ENCODE measurements around the gene CIDEB. TPM values are rescaled to one million over a fixed set of nuclear protein-coding genes. Genes with fewer than 3 reads are reported as not detected.

Gene CIDEB
- total RNA-seq, 1 donor from 2014 or later, result 4.7 TPM

- peaks cover 36 to 42% (median 40%) of the 10 kb centered on the region in 3 donors for H3K36me3 ChIP-seq (ENCODE audit: control insufficient read depth in 3 of 3, insufficient read depth in 3 of 3, low read length in 3 of 3)
- no peak overlapping the region for H3K4me3 ChIP-seq (ENCODE audit: low read length in 3 of 3)
- H3K9me3 ChIP-seq (ENCODE audit: control insufficient read depth in 3 of 3, low read length in 3 of 3), result no peaks in the 10 kb centered on the region
- no peak overlapping the region for H3K27ac ChIP-seq (ENCODE audit: low read depth, low read length)
- peaks cover 25 to 48% (median 30%) of the 10 kb centered on the region in 3 donors for H3K4me1 ChIP-seq (ENCODE audit: control insufficient read depth in 3 of 3, insufficient read depth in 3 of 3, low read length in 3 of 3)
- H3K9ac ChIP-seq (ENCODE audit: low read depth in 1 of 3, low read length in 3 of 3), result no peak overlapping the region
- no peaks in the 10 kb centered on the region for H3K27me3 ChIP-seq (ENCODE audit: control insufficient read depth in 3 of 3, insufficient read depth in 3 of 3, low read length in 3 of 3)
These were observed 756 bp upstream of the CIDEB start for GRCh38 chr14:24308342-24309124.

- peaks cover 19 to 35% (median 27%) of the 10 kb centered on the region in 3 donors for H3K4me1 ChIP-seq (ENCODE audit: control insufficient read depth in 3 of 3, insufficient read depth in 3 of 3, low read length in 3 of 3)
- no peak overlapping the region for H3K9ac ChIP-seq (ENCODE audit: low read depth in 1 of 3, low read length in 3 of 3)
- peaks cover 50 to 54% (median 52%) of the 10 kb centered on the region in 3 donors for H3K36me3 ChIP-seq (ENCODE audit: control insufficient read depth in 3 of 3, insufficient read depth in 3 of 3, low read length in 3 of 3)
- H3K27ac ChIP-seq (ENCODE audit: low read depth, low read length), result no peak overlapping the region
- H3K4me3 ChIP-seq (ENCODE audit: low read length in 3 of 3), result no peak overlapping the region
- no peaks in the 10 kb centered on the region for H3K9me3 ChIP-seq (ENCODE audit: control insufficient read depth in 3 of 3, low read length in 3 of 3)
- no peaks in the 10 kb centered on the region for H3K27me3 ChIP-seq (ENCODE audit: control insufficient read depth in 3 of 3, insufficient read depth in 3 of 3, low read length in 3 of 3)
These were observed 612 bp downstream of the CIDEB start for GRCh38 chr14:24307156-24307574.

GRCh38 chr14:24304019-24304387, 3.8 kb downstream of the CIDEB start:
- H3K36me3 ChIP-seq (ENCODE audit: control insufficient read depth in 3 of 3, insufficient read depth in 3 of 3, low read length in 3 of 3), result peaks cover 54 to 64% (median 62%) of the 10 kb centered on the region in 3 donors
- no peaks in the 10 kb centered on the region for H3K9me3 ChIP-seq (ENCODE audit: control insufficient read depth in 3 of 3, low read length in 3 of 3)
- H3K4me3 ChIP-seq (ENCODE audit: low read length in 3 of 3), result no peak overlapping the region
- H3K4me1 ChIP-seq (ENCODE audit: control insufficient read depth in 3 of 3, insufficient read depth in 3 of 3, low read length in 3 of 3), result peaks cover 16 to 22% (median 21%) of the 10 kb centered on the region in 3 donors
- H3K27me3 ChIP-seq (ENCODE audit: control insufficient read depth in 3 of 3, insufficient read depth in 3 of 3, low read length in 3 of 3), result no peaks in the 10 kb centered on the region
- H3K27ac ChIP-seq (ENCODE audit: low read depth, low read length), result no peak overlapping the region
- H3K9ac ChIP-seq (ENCODE audit: low read depth in 1 of 3, low read length in 3 of 3), result no peak overlapping the region

- Histone ChIP-seq H3K4me1 (ENCODE audit: control insufficient read depth in 3 of 3, insufficient read depth in 3 of 3, low read length in 3 of 3) (peaks cover 19 to 32% (median 26%) of the 10 kb centered on the region in 3 donors), H3K4me3 (ENCODE audit: low read length in 3 of 3) (peak overlapping the region; percentile 91 to 99 (median 97)), H3K9me3 (ENCODE audit: control insufficient read depth in 3 of 3, low read length in 3 of 3) (no peaks in the 10 kb centered on the region), H3K9ac (ENCODE audit: low read depth in 1 of 3, low read length in 3 of 3) (peak overlapping the region; percentile 93 to 97 (median 95)), H3K27ac (ENCODE audit: low read depth, low read length) (peak overlapping the region; percentile 82), H3K27me3 (ENCODE audit: control insufficient read depth in 3 of 3, insufficient read depth in 3 of 3, low read length in 3 of 3) (no peaks in the 10 kb centered on the region), H3K36me3 (ENCODE audit: control insufficient read depth in 3 of 3, insufficient read depth in 3 of 3, low read length in 3 of 3) (peaks cover 36 to 56% (median 51%) of the 10 kb centered on the region in 3 donors)
These were observed 7.3 kb downstream of the CIDEB start for GRCh38 chr14:24300326-24300980.

GRCh38 chr14:24299255-24300191, 8.3 kb downstream of the CIDEB start, which contains the start of the genes DHRS1 and NOP9:
DHRS1 (minus strand) TSS chr14:24299780; CDS start chr14:24299106, 674 bp downstream.
NOP9 (plus strand) TSS chr14:24299850; CDS start chr14:24299955, 105 bp downstream.
- H3K4me3 ChIP-seq (ENCODE audit: low read length in 3 of 3), result peak within 1 kb of the TSS; percentile 91 to 99 (median 97)
- peak within 1 kb of the TSS; percentile 93 to 97 (median 95) for H3K9ac ChIP-seq (ENCODE audit: low read depth in 1 of 3, low read length in 3 of 3)
- H3K27ac ChIP-seq (ENCODE audit: low read depth, low read length), result peak within 1 kb of the TSS; percentile 82
- no peaks in the 10 kb centered on the region for H3K9me3 ChIP-seq (ENCODE audit: control insufficient read depth in 3 of 3, low read length in 3 of 3)
- no peaks in the 10 kb centered on the region for H3K27me3 ChIP-seq (ENCODE audit: control insufficient read depth in 3 of 3, insufficient read depth in 3 of 3, low read length in 3 of 3)
- peaks cover 19 to 32% (median 26%) of the 10 kb centered on the region in 3 donors for H3K4me1 ChIP-seq (ENCODE audit: control insufficient read depth in 3 of 3, insufficient read depth in 3 of 3, low read length in 3 of 3)
- peaks cover 26 to 50% (median 43%) of the 10 kb centered on the region in 3 donors for H3K36me3 ChIP-seq (ENCODE audit: control insufficient read depth in 3 of 3, insufficient read depth in 3 of 3, low read length in 3 of 3)

GRCh38 chr14:24298892-24299254, 8.9 kb downstream of the CIDEB start:
- no peaks in the 10 kb centered on the region for H3K9me3 ChIP-seq (ENCODE audit: control insufficient read depth in 3 of 3, low read length in 3 of 3)
- peak overlapping the region; percentile 82 for H3K27ac ChIP-seq (ENCODE audit: low read depth, low read length)
- H3K9ac ChIP-seq (ENCODE audit: low read depth in 1 of 3, low read length in 3 of 3), result peak overlapping the region; percentile 93 to 97 (median 95)
- no peaks in the 10 kb centered on the region for H3K27me3 ChIP-seq (ENCODE audit: control insufficient read depth in 3 of 3, insufficient read depth in 3 of 3, low read length in 3 of 3)
- peak overlapping the region; percentile 91 to 99 (median 97) for H3K4me3 ChIP-seq (ENCODE audit: low read length in 3 of 3)
- peaks cover 20 to 43% (median 37%) of the 10 kb centered on the region in 3 donors for H3K36me3 ChIP-seq (ENCODE audit: control insufficient read depth in 3 of 3, insufficient read depth in 3 of 3, low read length in 3 of 3)
- H3K4me1 ChIP-seq (ENCODE audit: control insufficient read depth in 3 of 3, insufficient read depth in 3 of 3, low read length in 3 of 3), result peaks cover 19 to 32% (median 26%) of the 10 kb centered on the region in 3 donors

GRCh38 chr14:24297190-24297964, 10.4 kb downstream of the CIDEB start:
- H3K27me3 ChIP-seq (ENCODE audit: control insufficient read depth in 3 of 3, insufficient read depth in 3 of 3, low read length in 3 of 3), result no peaks in the 10 kb centered on the region
- peaks cover 12 to 31% (median 27%) of the 10 kb centered on the region in 3 donors for H3K36me3 ChIP-seq (ENCODE audit: control insufficient read depth in 3 of 3, insufficient read depth in 3 of 3, low read length in 3 of 3)
- H3K27ac ChIP-seq (ENCODE audit: low read depth, low read length), result no peak overlapping the region
- H3K9ac ChIP-seq (ENCODE audit: low read depth in 1 of 3, low read length in 3 of 3), result no peak overlapping the region
- no peak overlapping the region for H3K4me3 ChIP-seq (ENCODE audit: low read length in 3 of 3)
- H3K4me1 ChIP-seq (ENCODE audit: control insufficient read depth in 3 of 3, insufficient read depth in 3 of 3, low read length in 3 of 3), result peaks cover 19 to 32% (median 26%) of the 10 kb centered on the region in 3 donors
- H3K9me3 ChIP-seq (ENCODE audit: control insufficient read depth in 3 of 3, low read length in 3 of 3), result no peaks in the 10 kb centered on the region

- Histone ChIP-seq H3K27ac (ENCODE audit: low read depth, low read length) (no peak overlapping the region), H3K27me3 (ENCODE audit: control insufficient read depth in 3 of 3, insufficient read depth in 3 of 3, low read length in 3 of 3) (no peaks in the 10 kb centered on the region), H3K9me3 (ENCODE audit: control insufficient read depth in 3 of 3, low read length in 3 of 3) (no peaks in the 10 kb centered on the region), H3K4me3 (ENCODE audit: low read length in 3 of 3) (no peak overlapping the region), H3K9ac (ENCODE audit: low read depth in 1 of 3, low read length in 3 of 3) (peak overlapping the region in 1 of 3 donors; percentile 10), H3K4me1 (ENCODE audit: control insufficient read depth in 3 of 3, insufficient read depth in 3 of 3, low read length in 3 of 3) (peaks cover 19 to 32% (median 25%) of the 10 kb centered on the region in 3 donors), H3K36me3 (ENCODE audit: control insufficient read depth in 3 of 3, insufficient read depth in 3 of 3, low read length in 3 of 3) (peaks cover 8 to 30% (median 27%) of the 10 kb centered on the region in 3 donors)
These were observed 11.2 kb downstream of the CIDEB start for GRCh38 chr14:24296341-24297157.

Measured in skeletal muscle tissue (tissue), 4 donors.